ENCODE data around the gene CPNE6.

GRCh38 chr14:24069411-24069735 is 2.0 kb upstream of the CPNE6 start:
- no peak for TF ChIP-seq CTCF (IDR thresholded peaks at IDR 0.05)
- TF ChIP-seq POLR2A (IDR thresholded peaks at IDR 0.05) = no peak
